ENCODE measurements around the gene SORBS1. TPM values are rescaled to one million over a fixed set of nuclear protein-coding genes. Genes with fewer than 3 reads are reported as not detected.

Gene SORBS1
- total and polyA plus RNA-seq, 9 of the 15 experiments (the other 6 are each of a cell fraction or from before 2014, with no cell fraction given) = 2.0 to 13.3 (median 6.5) TPM

- CTCF ChIA-PET (ENCODE audit: low intra/inter-chr PET ratio) = no interaction called here
- intact Hi-C loops (cut with micrococcal nuclease) = no loop called here
Measured at GRCh38 chr10:95382174-95382573, 179.0 kb downstream of the SORBS1 start.

GRCh38 chr10:95377950-95378349 lies 183.2 kb downstream of the SORBS1 start:
- H3K9ac ChIP-seq (ENCODE audit: insufficient read depth in 1 of 2, low read depth in 2 of 2, low read length in 2 of 2) = no peak overlapping the region
- no TSS peak for BruUV-seq (replicated peaks)
- FAIRE-seq = no peak
- H3K9me1 ChIP-seq (ENCODE audit: control insufficient read depth, insufficient read depth, low read length) = no peaks in the 10 kb centered on the region
- intact Hi-C loops (cut with micrococcal nuclease) (loop anchor here (10.0 kb wide), 1 partner anchor 467 kb away; no protein-coding TSS in a partner anchor), in situ Hi-C loops (cut with MboI) (loop anchor here (25.0 kb wide), 1 partner anchor 459 kb away; no protein-coding TSS in a partner anchor)
- H3K4me1 ChIP-seq (replicated peaks in 1 of 2; ENCODE audit: control insufficient read depth in 2 of 2, insufficient read depth in 2 of 2, low read length in 2 of 2) = no peaks in the 10 kb centered on the region
- no peaks in the 10 kb centered on the region for H4K20me1 ChIP-seq (replicated peaks; ENCODE audit: control insufficient read depth, insufficient read depth, low read length)
- H3K4me3 ChIP-seq = no peak overlapping the region
- no peak overlapping the region for H2AFZ ChIP-seq (ENCODE audit: low read depth, low read length)
- H3K9me3 ChIP-seq (replicated peaks; ENCODE audit: control insufficient read depth, insufficient read depth, low read depth, low read length) = no peaks in the 10 kb centered on the region
- ChIA-PET POLR2A (interaction anchor here (1.2 kb wide), 1 partner anchor 227 kb away, joined by 4 read pairs; no protein-coding TSS in a partner anchor), CTCF (ENCODE audit: low intra/inter-chr PET ratio) (interaction anchor here (5.0 kb wide), 1 partner anchor 223 kb away, joined by 36 read pairs; no protein-coding TSS in a partner anchor)
- no peaks in the 10 kb centered on the region for H3K79me2 ChIP-seq (ENCODE audit: control insufficient read depth, insufficient read depth, low read length)
- 0 out of 3 replicates have a peak, but pooled peaks cover 2% of the 10 kb centered on the region for H3K36me3 ChIP-seq (ENCODE audit: control insufficient read depth, insufficient read depth, low read length)
- TF ChIP-seq BCL6 (CRISPR knock-in tag; IDR thresholded peaks at IDR 0.05) (no peak), ASH1L (IDR thresholded peaks at IDR 0.05; ENCODE audit: borderline replicate concordance, low read depth, partially characterized antibody) (no peak), GTF3C2 (IDR thresholded peaks at IDR 0.05; ENCODE audit: borderline replicate concordance, extremely low read depth, insufficient read length) (no peak)
- no peak overlapping the region for H3K4me2 ChIP-seq (ENCODE audit: insufficient read depth, low read length)
- 21% methylated on average over 2 of the region's 2 CpGs for WGBS (ENCODE audit: insufficient coverage, low coverage, missing lambda C conversion rate)
- DNase-seq (ENCODE audit: extremely low read depth in 1 of 4, low spot score in 3 of 4) = no peak
- H3K27me3 ChIP-seq (ENCODE audit: control insufficient read depth in 2 of 2, insufficient read depth in 2 of 2, low read length in 2 of 2) = no peaks in the 10 kb centered on the region
- no peak for ATAC-seq
- no peak overlapping the region for H3K27ac ChIP-seq (ENCODE audit: extremely low read depth, low read depth, low read length)

More at GRCh38 chr10:95382174-95382573, 179.0 kb downstream of the SORBS1 start:
- Histone ChIP-seq H3K36me3 (ENCODE audit: control insufficient read depth, insufficient read depth, low read length) (0 out of 3 replicates have a peak, but pooled peaks cover 2% of the 10 kb centered on the region), H3K4me3 (no peak overlapping the region), H2AFZ (ENCODE audit: low read depth, low read length) (no peak overlapping the region), H3K9me3 (replicated peaks; ENCODE audit: control insufficient read depth, insufficient read depth, low read depth, low read length) (no peaks in the 10 kb centered on the region), H3K79me2 (ENCODE audit: control insufficient read depth, insufficient read depth, low read length) (no peaks in the 10 kb centered on the region), H3K4me1 (replicated peaks in 1 of 2; ENCODE audit: control insufficient read depth in 2 of 2, insufficient read depth in 2 of 2, low read length in 2 of 2) (no peaks in the 10 kb centered on the region; a peak in 1 of 5 replicates), H3K27ac (ENCODE audit: extremely low read depth, low read depth, low read length) (no peak overlapping the region), H3K27me3 (ENCODE audit: control insufficient read depth in 2 of 2, insufficient read depth in 2 of 2, low read length in 2 of 2) (no peaks in the 10 kb centered on the region), H3K4me2 (ENCODE audit: insufficient read depth, low read length) (no peak overlapping the region), H3K9me1 (ENCODE audit: control insufficient read depth, insufficient read depth, low read length) (no peaks in the 10 kb centered on the region), H3K9ac (ENCODE audit: insufficient read depth in 1 of 2, low read depth in 2 of 2, low read length in 2 of 2) (no peak overlapping the region), H4K20me1 (replicated peaks; ENCODE audit: control insufficient read depth, insufficient read depth, low read length) (no peaks in the 10 kb centered on the region)
- TF ChIP-seq RBM25 (IDR thresholded peaks at IDR 0.05; ENCODE audit: low read depth, low read length, severe bottlenecking) (peak; percentile 46), MECOM (CRISPR knock-in tag; IDR thresholded peaks at IDR 0.05) (no peak)
- DNase-seq (ENCODE audit: extremely low read depth in 1 of 4, low spot score in 3 of 4) (no peak), ATAC-seq (no peak), FAIRE-seq (no peak)
- in situ Hi-C loops (cut with MboI) = loop anchor here (25.0 kb wide), 1 partner anchor 455 kb away; no protein-coding TSS in a partner anchor
- BruUV-seq (replicated peaks) = no TSS peak
- POLR2A ChIA-PET = no interaction called here
